ENCODE measurements around the gene HNRNPU.

- TF ChIP-seq CTCF (IDR thresholded peaks at IDR 0.05): no peak
- TF ChIP-seq HDAC2 (IDR thresholded peaks at IDR 0.05): no peak
- no peak for TF ChIP-seq POLR2A (IDR thresholded peaks at IDR 0.05; ENCODE audit: low read length)
- TF ChIP-seq RAD21 (conservative IDR thresholded peaks at IDR 0.05 in 1 of 2, IDR thresholded peaks at IDR 0.05 in 1 of 2): no peak
- TF ChIP-seq HMGXB4 (CRISPR knock-in tag; IDR thresholded peaks at IDR 0.05; ENCODE audit: borderline replicate concordance): no peak
- no peak for TF ChIP-seq MAZ (IDR thresholded peaks at IDR 0.05; ENCODE audit: borderline replicate concordance, low read depth, low read length)
- TF ChIP-seq CHD2 (IDR thresholded peaks at IDR 0.05; ENCODE audit: low read length, partially characterized antibody): no peak
- TF ChIP-seq PBX3 (IDR thresholded peaks at IDR 0.05): no peak
- TF ChIP-seq PHF8 (IDR thresholded peaks at IDR 0.05; ENCODE audit: borderline replicate concordance, low read depth): no peak
- no peak for TF ChIP-seq RFX5 (IDR thresholded peaks at IDR 0.05)
Measured at GRCh38 chr1:244878681-244879080, 14.3 kb upstream of the HNRNPU start.

Measured in A549 (cell line).